Measurements from ENCODE around the gene APOL1.

DNA sequence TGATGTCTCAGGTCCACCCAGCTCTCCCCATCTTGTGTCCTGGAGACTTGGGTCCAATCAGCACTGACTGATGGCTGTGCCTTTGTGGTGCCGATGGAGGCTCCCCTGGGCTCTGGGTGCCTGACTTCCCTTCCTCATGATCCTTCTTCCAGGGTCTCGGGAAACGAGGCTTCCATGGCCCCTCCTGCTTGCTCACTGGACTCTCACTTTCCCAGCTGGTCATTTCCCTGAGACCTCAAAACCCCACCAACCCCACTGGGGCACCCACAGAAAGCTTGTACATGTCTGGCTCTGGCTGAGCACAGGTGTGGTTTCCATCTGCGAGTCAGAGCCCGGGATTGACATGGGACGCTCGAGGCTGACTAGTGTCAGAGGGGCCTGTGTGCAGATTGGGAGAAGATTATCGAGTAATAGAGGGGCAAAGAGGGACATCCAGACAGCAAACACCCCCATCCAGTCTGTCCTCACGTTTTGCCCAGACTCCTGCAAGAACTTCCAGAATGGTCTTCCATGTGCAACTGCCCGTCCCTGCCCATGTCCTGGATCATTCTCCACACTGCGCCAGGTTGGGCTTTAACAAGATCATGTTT is 15.1 kb downstream of the APOL1 start:
- TF ChIP-seq, protein P1, sequence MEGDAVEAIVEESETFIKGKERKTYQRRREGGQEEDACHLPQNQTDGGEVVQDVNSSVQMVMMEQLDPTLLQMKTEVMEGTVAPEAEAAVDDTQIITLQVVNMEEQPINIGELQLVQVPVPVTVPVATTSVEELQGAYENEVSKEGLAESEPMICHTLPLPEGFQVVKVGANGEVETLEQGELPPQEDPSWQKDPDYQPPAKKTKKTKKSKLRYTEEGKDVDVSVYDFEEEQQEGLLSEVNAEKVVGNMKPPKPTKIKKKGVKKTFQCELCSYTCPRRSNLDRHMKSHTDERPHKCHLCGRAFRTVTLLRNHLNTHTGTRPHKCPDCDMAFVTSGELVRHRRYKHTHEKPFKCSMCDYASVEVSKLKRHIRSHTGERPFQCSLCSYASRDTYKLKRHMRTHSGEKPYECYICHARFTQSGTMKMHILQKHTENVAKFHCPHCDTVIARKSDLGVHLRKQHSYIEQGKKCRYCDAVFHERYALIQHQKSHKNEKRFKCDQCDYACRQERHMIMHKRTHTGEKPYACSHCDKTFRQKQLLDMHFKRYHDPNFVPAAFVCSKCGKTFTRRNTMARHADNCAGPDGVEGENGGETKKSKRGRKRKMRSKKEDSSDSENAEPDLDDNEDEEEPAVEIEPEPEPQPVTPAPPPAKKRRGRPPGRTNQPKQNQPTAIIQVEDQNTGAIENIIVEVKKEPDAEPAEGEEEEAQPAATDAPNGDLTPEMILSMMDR (IDR thresholded peaks at IDR 0.05), result no peak
- TF ChIP-seq, protein P2, sequence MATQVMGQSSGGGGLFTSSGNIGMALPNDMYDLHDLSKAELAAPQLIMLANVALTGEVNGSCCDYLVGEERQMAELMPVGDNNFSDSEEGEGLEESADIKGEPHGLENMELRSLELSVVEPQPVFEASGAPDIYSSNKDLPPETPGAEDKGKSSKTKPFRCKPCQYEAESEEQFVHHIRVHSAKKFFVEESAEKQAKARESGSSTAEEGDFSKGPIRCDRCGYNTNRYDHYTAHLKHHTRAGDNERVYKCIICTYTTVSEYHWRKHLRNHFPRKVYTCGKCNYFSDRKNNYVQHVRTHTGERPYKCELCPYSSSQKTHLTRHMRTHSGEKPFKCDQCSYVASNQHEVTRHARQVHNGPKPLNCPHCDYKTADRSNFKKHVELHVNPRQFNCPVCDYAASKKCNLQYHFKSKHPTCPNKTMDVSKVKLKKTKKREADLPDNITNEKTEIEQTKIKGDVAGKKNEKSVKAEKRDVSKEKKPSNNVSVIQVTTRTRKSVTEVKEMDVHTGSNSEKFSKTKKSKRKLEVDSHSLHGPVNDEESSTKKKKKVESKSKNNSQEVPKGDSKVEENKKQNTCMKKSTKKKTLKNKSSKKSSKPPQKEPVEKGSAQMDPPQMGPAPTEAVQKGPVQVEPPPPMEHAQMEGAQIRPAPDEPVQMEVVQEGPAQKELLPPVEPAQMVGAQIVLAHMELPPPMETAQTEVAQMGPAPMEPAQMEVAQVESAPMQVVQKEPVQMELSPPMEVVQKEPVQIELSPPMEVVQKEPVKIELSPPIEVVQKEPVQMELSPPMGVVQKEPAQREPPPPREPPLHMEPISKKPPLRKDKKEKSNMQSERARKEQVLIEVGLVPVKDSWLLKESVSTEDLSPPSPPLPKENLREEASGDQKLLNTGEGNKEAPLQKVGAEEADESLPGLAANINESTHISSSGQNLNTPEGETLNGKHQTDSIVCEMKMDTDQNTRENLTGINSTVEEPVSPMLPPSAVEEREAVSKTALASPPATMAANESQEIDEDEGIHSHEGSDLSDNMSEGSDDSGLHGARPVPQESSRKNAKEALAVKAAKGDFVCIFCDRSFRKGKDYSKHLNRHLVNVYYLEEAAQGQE (IDR thresholded peaks at IDR 0.05; ENCODE audit: insufficient read depth in 1 of 2, low read depth in 2 of 2, low read length in 1 of 2), result no peak
- no peak for TF ChIP-seq POLR2AphosphoS5 (IDR thresholded peaks at IDR 0.05; ENCODE audit: low read depth, low read length)

Measured in Panc1 (cell line).